Right atrium auricular region (tissue), 2 donors: ENCODE measurements around the gene TMEM178B. TPM values are rescaled to one million over a fixed set of nuclear protein-coding genes. Genes with fewer than 3 reads are reported as not detected.

Experiments used
- DNase-seq: peaks from one replicate; pipeline ENCODE4 v3.0.0-alpha.2; 2019; ENCODE audit warnings: low spot score
- H3K27ac ChIP-seq, 2 donors: fragments of 200-600 bp; sonication (generic); 1 replicate in 1 of 2; 2 replicates in 1 of 2; pipeline ENCODE4 v1.5.1; 2016 to 2019
- H3K27me3 ChIP-seq, 2 donors: fragments of 200-600 bp; sonication (generic); one replicate each; pipeline versions ENCODE4 v1.5.1 to v1.6.0; 2017 to 2019
- H3K36me3 ChIP-seq: fragments of 200-600 bp; sonication (generic); one replicate; pipeline ENCODE4 v1.5.1; 2016
- H3K4me1 ChIP-seq, 2 donors: fragments of 200-600 bp; sonication (generic); one replicate each; pipeline versions ENCODE4 v1.5.1 to v1.6.0; 2017 to 2019
- H3K4me3 ChIP-seq, 2 donors: fragments of 200-600 bp; sonication (generic); 1 replicate in 1 of 2; 2 replicates in 1 of 2; pipeline ENCODE4 v1.5.1; 2017 to 2019; ENCODE audit warnings: mild to moderate bottlenecking in 1 of 2, moderate library complexity in 1 of 2
- H3K9me3 ChIP-seq, 2 donors: fragments of 200-600 bp; sonication (generic); one replicate each; pipeline ENCODE4 v1.5.1; 2019
- CTCF ChIP-seq, 2 donors: fragments of 200-600 bp; sonication (generic); IDR thresholded peaks; one replicate each; pipeline ENCODE4 v1.5.1; 2019; ENCODE audit warnings: antibody characterized with exemption in 2 of 2
- total RNA-seq, 2 donors: library from RNA; depleted of rRNA; stranded (reverse); fragments of >200 nt; gene quantifications; one replicate each; pipeline ENCODE4 v1.1.0, GENCODE V29; 2016

Gene TMEM178B
- total RNA-seq, 2 donors from 2014 or later = 15.8 to 48.7 TPM

- no peak for TF ChIP-seq CTCF (IDR thresholded peaks at IDR 0.05)
- H3K27ac ChIP-seq = no peak overlapping the region
- no peaks in the 10 kb centered on the region for H3K27me3 ChIP-seq
- H3K9me3 ChIP-seq = no peaks in the 10 kb centered on the region
- DNase-seq = no peak
- H3K4me1 ChIP-seq = peaks cover 0 to 10% of the 10 kb centered on the region in 2 donors
- H3K4me3 ChIP-seq = no peak overlapping the region
- H3K36me3 ChIP-seq = no peaks in the 10 kb centered on the region
Observed at GRCh38 chr7:141409219-141409618, 335.4 kb downstream of the TMEM178B start.

- no peak for DNase-seq
- Histone ChIP-seq H3K4me1 (peaks cover 0 to 10% of the 10 kb centered on the region in 2 donors), H3K27me3 (no peaks in the 10 kb centered on the region), H3K27ac (peak overlapping the region in 1 of 2 donors; percentile 10), H3K36me3 (no peaks in the 10 kb centered on the region), H3K4me3 (no peak overlapping the region), H3K9me3 (no peaks in the 10 kb centered on the region)
- no peak for TF ChIP-seq CTCF (IDR thresholded peaks at IDR 0.05)
Observed at GRCh38 chr7:141409801-141410329, 336.0 kb downstream of the TMEM178B start.

- no peak for DNase-seq
- Histone ChIP-seq H3K36me3 (no peaks in the 10 kb centered on the region), H3K9me3 (no peaks in the 10 kb centered on the region), H3K27ac (peak overlapping the region in 1 of 2 donors; percentile 10), H3K4me3 (no peak overlapping the region), H3K4me1 (peaks cover 0 to 10% of the 10 kb centered on the region in 2 donors), H3K27me3 (no peaks in the 10 kb centered on the region)
- TF ChIP-seq CTCF (IDR thresholded peaks at IDR 0.05) = no peak
Observed at GRCh38 chr7:141410353-141411000, 336.6 kb downstream of the TMEM178B start.

- H3K4me1 ChIP-seq = peaks cover 0 to 10% of the 10 kb centered on the region in 2 donors
- DNase-seq = no peak
- H3K27me3 ChIP-seq = no peaks in the 10 kb centered on the region
- no peaks in the 10 kb centered on the region for H3K9me3 ChIP-seq
- no peak for TF ChIP-seq CTCF (IDR thresholded peaks at IDR 0.05)
- no peak overlapping the region for H3K27ac ChIP-seq
- H3K4me3 ChIP-seq = no peak overlapping the region
- H3K36me3 ChIP-seq = no peaks in the 10 kb centered on the region
Observed at GRCh38 chr7:141411133-141411532, 337.3 kb downstream of the TMEM178B start.

- Histone ChIP-seq H3K27ac (peak overlapping the region in 1 of 2 donors; percentile 28), H3K27me3 (no peaks in the 10 kb centered on the region), H3K36me3 (no peaks in the 10 kb centered on the region), H3K4me1 (peaks cover 0 to 8% of the 10 kb centered on the region in 2 donors), H3K9me3 (no peaks in the 10 kb centered on the region), H3K4me3 (no peak overlapping the region)
- no peak for DNase-seq
- TF ChIP-seq CTCF (IDR thresholded peaks at IDR 0.05) = no peak
Observed at GRCh38 chr7:141415999-141416398, 342.1 kb downstream of the TMEM178B start.
